ENCODE results near the gene ZDHHC14.
"Not testable (repeated sequence)": the region's sequence is repeated elsewhere in the genome, so short reads cannot be mapped to it uniquely, and the experiment has no call there.

The ZDHHC14 gene

GRCh38 chr6:157708239-157708638 lies 327.2 kb downstream of the ZDHHC14 start:
- DNase-seq: no peak

DNA sequence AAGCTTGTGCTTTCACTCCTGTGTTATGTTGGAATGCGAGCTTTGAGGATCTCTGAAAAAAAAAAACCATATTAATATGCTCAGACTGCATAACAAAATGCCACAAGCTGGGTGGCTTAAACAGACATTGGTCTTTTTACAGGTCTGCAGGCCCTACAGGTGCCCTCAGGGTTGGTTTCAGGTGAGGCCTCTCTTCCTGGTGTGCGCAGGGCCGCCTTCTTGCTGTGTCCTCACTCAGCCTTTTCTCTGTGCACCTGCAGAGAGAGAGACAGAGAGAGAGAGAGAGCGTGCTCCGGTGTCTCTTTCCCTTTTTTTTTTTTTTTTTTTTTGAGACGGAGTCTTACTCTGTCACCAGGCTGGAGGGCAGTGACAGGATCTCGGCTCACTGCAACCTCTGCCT lies 327.9 kb downstream of the ZDHHC14 start:
- no peak for DNase-seq

- no peak for DNase-seq
These were observed 328.6 kb downstream of the ZDHHC14 start for GRCh38 chr6:157709555-157709954.

GRCh38 chr6:157710604-157711003 lies 329.6 kb downstream of the ZDHHC14 start:
- DNase-seq: peak; percentile 51

DNA sequence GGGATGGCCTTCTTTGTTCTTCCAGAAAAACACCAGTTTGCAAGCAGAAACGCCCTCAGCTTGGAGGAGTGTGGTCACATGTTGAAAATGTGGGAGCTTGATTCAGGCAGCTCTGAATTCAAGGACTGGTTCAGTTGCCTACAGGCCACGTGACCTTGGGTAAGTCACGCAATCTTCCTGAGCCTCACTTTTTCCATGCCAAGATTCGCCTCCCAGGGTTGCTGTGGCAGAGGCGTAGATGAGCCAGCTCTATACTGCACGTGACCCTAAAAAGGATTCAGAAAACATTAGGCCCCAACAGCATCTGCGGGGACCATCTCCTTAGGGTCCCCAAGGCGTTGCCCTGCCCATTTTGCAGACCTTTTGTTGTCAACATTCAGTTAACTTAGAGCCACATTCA lies 330.1 kb downstream of the ZDHHC14 start:
- no peak for DNase-seq

- DNase-seq: no peak
These were observed 331.8 kb downstream of the ZDHHC14 start for GRCh38 chr6:157712585-157713295.

DNA sequence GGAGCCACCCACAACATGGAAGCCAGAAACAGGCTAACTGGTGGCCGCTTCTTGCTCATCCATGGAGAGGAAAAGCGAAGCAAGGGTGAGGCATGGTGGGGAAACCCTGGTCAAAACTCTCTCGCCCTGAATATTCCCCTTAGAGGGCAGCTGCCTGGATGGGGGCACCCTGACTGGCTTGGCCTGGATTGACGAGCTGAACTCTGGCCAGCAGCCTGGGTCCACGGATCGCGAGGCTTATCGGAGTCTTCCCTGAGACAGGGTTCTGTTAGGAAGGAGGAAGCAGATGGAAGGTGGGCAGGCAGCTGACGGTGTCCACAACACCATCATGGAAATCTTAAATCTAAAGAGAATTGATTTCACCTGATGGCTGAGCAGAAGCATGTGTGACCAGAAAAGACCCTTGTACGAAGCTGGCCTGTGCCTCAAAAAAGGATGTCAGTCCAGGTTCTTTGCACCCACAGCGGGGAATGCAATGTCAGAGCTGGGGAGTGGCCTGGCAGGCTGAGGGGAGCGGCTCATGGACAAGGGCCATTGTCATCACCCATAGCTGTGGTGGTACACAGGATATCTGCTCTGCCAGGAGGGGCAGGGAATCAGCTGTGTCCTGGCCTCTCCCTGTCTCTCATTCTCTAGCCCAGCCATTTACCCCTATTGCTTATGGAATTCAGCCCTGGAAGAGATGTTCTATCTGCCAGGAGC lies 332.6 kb downstream of the ZDHHC14 start:
- DNase-seq: no peak

GRCh38 chr6:157714153-157714490 lies 333.1 kb downstream of the ZDHHC14 start:
- DNase-seq: peak; percentile 76

- DNase-seq: peak; percentile 76
These were observed 334.8 kb downstream of the ZDHHC14 start for GRCh38 chr6:157715728-157716164.

DNA sequence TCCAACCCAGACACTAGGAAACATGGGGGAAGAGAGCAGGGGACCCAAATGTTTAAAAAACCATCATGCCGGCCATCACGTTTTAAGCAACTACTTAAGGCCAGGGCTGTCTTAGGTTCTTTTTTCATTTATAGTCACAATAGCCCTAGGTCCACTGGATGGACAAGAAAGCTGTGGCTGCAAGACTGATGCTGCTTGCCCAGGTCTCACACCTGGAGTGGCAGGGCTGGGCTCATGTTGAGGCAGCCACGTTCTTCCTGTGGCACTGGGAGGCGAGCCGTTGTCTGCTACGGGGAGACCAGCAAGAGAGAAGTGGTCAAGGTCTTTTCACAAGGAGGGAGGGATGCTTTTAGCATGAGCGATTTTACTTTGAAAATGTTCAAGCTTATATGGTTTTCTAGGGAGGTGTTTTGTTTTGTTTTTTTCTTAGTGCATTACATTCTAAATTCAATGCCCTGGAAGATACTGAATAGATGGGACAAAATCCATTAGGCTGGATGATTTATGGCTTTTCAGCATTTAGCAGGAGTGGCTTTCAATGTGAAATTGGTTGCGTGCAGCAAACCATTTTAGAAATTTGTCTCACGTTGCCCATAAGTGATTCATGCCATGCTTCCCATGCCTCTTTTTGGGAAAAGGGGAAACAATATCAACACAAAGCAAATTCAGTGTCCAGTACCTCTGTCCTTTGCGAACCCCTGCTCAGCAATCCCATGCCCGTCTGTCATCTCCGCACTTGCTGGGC lies 335.4 kb downstream of the ZDHHC14 start:
- DNase-seq: no peak

- no peak for DNase-seq
These were observed 336.4 kb downstream of the ZDHHC14 start for GRCh38 chr6:157717340-157717748.

- no peak for DNase-seq
These were observed 337.7 kb downstream of the ZDHHC14 start for GRCh38 chr6:157718503-157719187.

DNA sequence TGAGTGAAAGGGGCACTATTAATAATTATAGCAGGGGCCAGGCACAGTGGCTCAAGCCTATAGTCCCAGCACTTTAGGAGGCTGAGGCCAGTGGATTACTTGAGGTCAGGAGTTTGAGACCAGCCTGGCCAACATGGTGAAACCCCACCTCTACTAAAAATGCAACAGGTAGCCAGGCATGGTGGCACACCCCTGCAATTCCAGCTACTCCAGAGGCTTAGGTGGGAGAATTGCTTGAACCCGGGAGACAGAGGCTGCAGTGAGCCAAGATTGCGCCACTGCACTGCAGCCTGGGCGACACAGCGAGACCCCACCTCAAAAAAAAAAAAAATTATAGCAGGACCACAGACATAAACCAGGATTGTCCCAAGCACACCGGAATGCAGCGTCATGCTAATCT lies 340.0 kb downstream of the ZDHHC14 start:
- DNase-seq: not testable (repeated sequence)

- no peak for DNase-seq
These were observed 340.4 kb downstream of the ZDHHC14 start for GRCh38 chr6:157721426-157721825.

DNA sequence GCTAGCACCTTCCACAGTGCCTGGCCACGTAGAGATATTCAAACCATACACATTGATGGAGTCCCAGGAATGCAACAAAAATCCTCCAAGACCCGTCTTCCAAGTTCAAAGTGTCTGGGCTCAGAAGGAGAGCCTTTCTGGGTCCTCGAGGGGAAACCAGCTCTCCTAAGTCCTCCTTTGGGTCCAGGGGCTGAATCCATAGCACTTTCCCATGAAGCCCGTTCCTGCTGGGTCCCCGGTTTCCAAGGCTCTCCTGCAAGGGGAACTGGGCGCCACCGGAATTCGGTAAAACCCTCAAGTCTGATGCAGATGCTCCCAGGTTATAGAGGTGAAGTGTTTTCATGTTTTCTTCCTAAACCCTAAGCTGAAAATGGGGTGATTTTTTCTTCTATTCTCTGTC lies 340.8 kb downstream of the ZDHHC14 start:
- DNase-seq: no peak

GRCh38 chr6:157723376-157723775 lies 342.4 kb downstream of the ZDHHC14 start:
- no peak for DNase-seq

DNA sequence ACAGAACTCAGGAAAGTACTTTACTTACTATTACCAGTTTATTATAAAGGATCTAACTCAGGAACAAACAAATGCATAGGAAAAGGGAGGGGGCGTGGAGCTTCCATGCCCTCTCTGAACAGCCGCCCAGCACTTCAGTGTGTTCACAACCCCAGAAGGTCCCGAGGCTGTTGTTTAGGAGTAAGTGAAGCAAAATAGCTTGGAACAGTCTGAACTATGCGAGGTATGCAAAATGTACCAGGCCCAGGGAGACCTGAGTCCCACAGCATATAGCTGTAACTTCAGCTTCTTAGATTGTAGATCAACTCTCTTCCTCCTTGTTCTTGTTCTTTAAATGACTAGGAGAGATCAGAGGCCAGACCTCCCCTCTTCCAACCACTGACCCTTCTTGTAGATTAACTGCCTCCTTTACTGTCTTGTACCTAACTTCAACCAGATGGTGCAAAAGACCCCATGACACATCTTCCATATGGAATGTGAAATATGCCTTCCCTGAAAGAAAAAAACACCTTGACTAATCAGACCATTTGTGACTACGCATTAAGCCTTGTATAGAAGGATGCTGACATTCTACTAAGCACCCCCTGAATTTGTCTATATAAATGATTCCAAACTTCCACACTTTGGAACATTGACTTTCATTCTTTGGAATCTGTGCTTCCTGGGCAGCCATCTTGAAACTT lies 343.3 kb downstream of the ZDHHC14 start:
- DNase-seq: peak; percentile 34

DNA sequence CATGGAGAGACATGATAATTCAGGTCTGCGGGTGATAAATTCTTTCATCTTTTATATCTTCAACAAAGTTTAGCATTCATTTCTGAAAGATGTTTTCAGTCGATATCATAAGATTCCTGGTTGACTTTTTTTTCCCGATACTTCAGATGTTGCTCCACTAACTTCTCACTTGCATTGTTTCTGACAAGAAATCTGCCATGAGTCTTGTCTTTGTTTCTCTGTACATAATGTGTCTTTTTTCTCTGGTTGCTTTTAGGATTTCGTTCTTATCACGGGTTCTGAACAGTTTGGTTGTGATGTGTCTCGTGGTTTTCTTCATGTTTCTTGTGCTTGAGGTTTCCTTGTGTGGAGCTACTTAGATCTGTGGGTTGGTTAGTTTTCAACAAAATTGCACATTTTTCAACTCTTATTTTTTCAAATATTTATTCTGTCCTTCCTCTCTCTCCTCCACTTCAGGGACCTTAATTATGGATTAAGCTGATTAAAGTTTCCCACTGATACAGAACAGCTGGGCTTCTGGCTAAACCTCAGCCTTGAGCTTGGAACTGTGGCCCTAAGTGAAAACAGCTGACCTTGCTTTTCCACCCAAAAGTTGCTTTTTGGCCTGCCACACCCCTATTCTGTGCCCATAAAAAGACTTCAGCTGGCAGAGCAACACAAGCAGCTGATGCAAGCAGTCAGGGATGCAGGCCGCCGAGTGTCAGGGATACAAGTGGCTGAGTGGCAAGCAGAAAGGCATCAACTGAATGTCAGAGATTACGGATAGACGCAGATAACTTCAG lies 344.2 kb downstream of the ZDHHC14 start:
- DNase-seq: no peak

DNA sequence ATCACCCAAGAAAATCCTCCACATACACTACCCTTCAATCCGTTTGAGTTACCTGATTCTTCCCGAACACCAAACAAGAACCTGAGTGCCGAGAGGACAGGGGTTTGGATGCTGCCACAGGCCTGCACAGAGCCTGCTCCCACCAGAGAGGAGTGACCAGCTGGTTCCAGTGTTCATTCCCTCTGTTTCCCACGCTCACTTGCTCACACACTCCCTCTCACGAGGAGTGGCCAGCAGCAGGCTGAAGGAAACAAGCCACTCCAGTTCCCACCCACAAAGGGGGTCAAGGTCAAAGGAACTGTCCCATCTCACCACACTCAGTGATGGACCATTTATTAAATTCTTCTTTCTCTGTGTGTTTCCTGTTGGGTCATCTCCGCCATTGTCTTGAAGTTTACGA lies 344.8 kb downstream of the ZDHHC14 start:
- no peak for DNase-seq

DNA sequence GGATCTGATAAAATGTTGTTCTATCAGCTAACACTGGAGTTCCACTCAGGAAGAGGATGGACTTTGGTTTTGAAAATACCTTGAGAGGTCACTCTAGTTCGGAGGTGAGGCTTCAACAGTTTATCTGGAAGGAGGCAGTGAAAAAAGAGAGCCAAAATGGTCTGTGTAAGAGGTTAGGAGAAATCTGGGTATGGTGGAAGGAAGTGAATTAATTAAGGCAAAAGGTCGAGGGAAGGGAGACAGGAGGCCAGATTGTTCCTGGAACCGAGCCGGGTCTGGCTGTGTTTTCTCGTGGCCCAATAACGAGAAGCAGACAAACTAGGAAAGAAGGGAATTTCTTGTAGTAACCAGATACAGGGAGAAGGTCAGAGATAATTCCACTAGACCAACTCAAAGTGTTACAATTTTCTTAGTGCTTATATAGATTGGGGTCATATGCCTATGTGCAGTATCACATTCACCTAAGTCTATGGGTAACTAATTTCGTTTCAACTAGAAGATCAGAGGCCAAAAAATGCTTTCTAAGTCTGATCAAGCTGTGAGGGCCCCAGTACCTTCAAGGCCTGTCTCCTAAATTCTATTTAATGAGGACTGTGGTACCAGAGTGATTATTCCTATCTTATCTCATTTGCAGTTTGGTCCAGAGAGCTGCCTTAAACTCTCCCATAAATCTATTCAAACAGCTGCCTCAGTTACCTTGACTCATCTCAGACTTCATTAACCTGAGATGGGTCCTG lies 346.1 kb downstream of the ZDHHC14 start:
- no peak for DNase-seq

Measured in EL (cell line).